ENCODE measurements around the gene PRKN. TPM values are rescaled to one million over a fixed set of nuclear protein-coding genes. Genes with fewer than 3 reads are reported as not detected.
"Not testable (repeated sequence)": the region's sequence is repeated elsewhere in the genome, so short reads cannot be mapped to it uniquely, and the experiment has no call there.

Gene PRKN
- polyA plus RNA-seq, 1 donor from 2014 or later: 1.2 TPM

GRCh38 chr6:162680367-162680766 is 47.2 kb downstream of the PRKN start:
- Histone ChIP-seq H3K4me3 (ENCODE audit: low read length) (no peak overlapping the region), H3K9me2 (ENCODE audit: insufficient read depth, low read length) (no peaks in the 10 kb centered on the region), H3F3A (ENCODE audit: insufficient read depth, low read length, poor library complexity, severe bottlenecking) (no peaks in the 10 kb centered on the region), H2AFZ (ENCODE audit: low read depth, low read length) (no peak overlapping the region), H3K4me2 (ENCODE audit: low read length) (no peak overlapping the region), H3K27ac (ENCODE audit: low read length) (no peak overlapping the region), H3K9me3 (ENCODE audit: low read length) (no peaks in the 10 kb centered on the region), H3K9ac (ENCODE audit: low read length) (no peak overlapping the region), H3K27me3 (ENCODE audit: insufficient read depth, low read depth, low read length) (no peaks in the 10 kb centered on the region), H3K79me2 (replicated peaks; ENCODE audit: insufficient read depth, low read length) (no peaks in the 10 kb centered on the region), H3K36me3 (ENCODE audit: insufficient read depth, low read length) (no peaks in the 10 kb centered on the region), H4K20me1 (ENCODE audit: insufficient read depth) (no peaks in the 10 kb centered on the region)
- TF ChIP-seq CTCF (IDR thresholded peaks at IDR 0.05; ENCODE audit: poor library complexity, severe bottlenecking) (no peak), SMC3 (conservative IDR thresholded peaks at IDR 0.05; ENCODE audit: poor library complexity) (no peak), REST (IDR thresholded peaks at IDR 0.05; ENCODE audit: borderline replicate concordance) (no peak), TAF1 (IDR thresholded peaks at IDR 0.05; ENCODE audit: low read depth) (no peak), MXI1 (conservative IDR thresholded peaks at IDR 0.05; ENCODE audit: poor library complexity, severe bottlenecking) (no peak), POLR2AphosphoS5 (IDR thresholded peaks at IDR 0.05) (no peak), EP300 (conservative IDR thresholded peaks at IDR 0.05; ENCODE audit: poor library complexity, severe bottlenecking) (no peak), RAD21 (conservative IDR thresholded peaks at IDR 0.05) (no peak), EZH2 (IDR thresholded peaks at IDR 0.05; ENCODE audit: borderline replicate concordance, insufficient read depth, low read length, poor library complexity, severe bottlenecking) (no peak)

- Histone ChIP-seq H3K9ac (ENCODE audit: low read length) (no peak overlapping the region), H3K9me3 (ENCODE audit: low read length) (no peaks in the 10 kb centered on the region), H4K20me1 (ENCODE audit: insufficient read depth) (no peaks in the 10 kb centered on the region), H3K79me2 (replicated peaks; ENCODE audit: insufficient read depth, low read length) (no peaks in the 10 kb centered on the region), H3K4me3 (ENCODE audit: low read length) (no peak overlapping the region), H2AFZ (ENCODE audit: low read depth, low read length) (no peak overlapping the region), H3K9me2 (ENCODE audit: insufficient read depth, low read length) (no peaks in the 10 kb centered on the region), H3K27ac (ENCODE audit: low read length) (no peak overlapping the region), H3K4me2 (ENCODE audit: low read length) (no peak overlapping the region), H3K36me3 (ENCODE audit: insufficient read depth, low read length) (no peaks in the 10 kb centered on the region), H3K27me3 (ENCODE audit: insufficient read depth, low read depth, low read length) (no peaks in the 10 kb centered on the region), H3F3A (ENCODE audit: insufficient read depth, low read length, poor library complexity, severe bottlenecking) (no peaks in the 10 kb centered on the region)
- TF ChIP-seq POLR2AphosphoS5 (IDR thresholded peaks at IDR 0.05): no peak
- no peak for TF ChIP-seq TAF1 (IDR thresholded peaks at IDR 0.05; ENCODE audit: low read depth)
- no peak for TF ChIP-seq EP300 (conservative IDR thresholded peaks at IDR 0.05; ENCODE audit: poor library complexity, severe bottlenecking)
- TF ChIP-seq MXI1 (conservative IDR thresholded peaks at IDR 0.05; ENCODE audit: poor library complexity, severe bottlenecking): no peak
- TF ChIP-seq SMC3 (conservative IDR thresholded peaks at IDR 0.05; ENCODE audit: poor library complexity): no peak
- TF ChIP-seq RAD21 (conservative IDR thresholded peaks at IDR 0.05): no peak
- no peak for TF ChIP-seq CTCF (IDR thresholded peaks at IDR 0.05; ENCODE audit: poor library complexity, severe bottlenecking)
- no peak for TF ChIP-seq EZH2 (IDR thresholded peaks at IDR 0.05; ENCODE audit: borderline replicate concordance, insufficient read depth, low read length, poor library complexity, severe bottlenecking)
- no peak for TF ChIP-seq REST (IDR thresholded peaks at IDR 0.05; ENCODE audit: borderline replicate concordance)
These were observed 47.9 kb downstream of the PRKN start for GRCh38 chr6:162679681-162680080.

- not testable (repeated sequence) for H3K4me2 ChIP-seq (ENCODE audit: low read length); H3K9me3 ChIP-seq (ENCODE audit: low read length); H3K36me3 ChIP-seq (ENCODE audit: insufficient read depth, low read length)
These were observed 48.7 kb downstream of the PRKN start for GRCh38 chr6:162678896-162679295.

More at GRCh38 chr6:162678896-162679295, 48.7 kb downstream of the PRKN start:
- not testable (repeated sequence) for H3K27me3 ChIP-seq (ENCODE audit: insufficient read depth, low read depth, low read length); H2AFZ ChIP-seq (ENCODE audit: low read depth, low read length); H4K20me1 ChIP-seq (ENCODE audit: insufficient read depth); H3K9me2 ChIP-seq (ENCODE audit: insufficient read depth, low read length); H3K27ac ChIP-seq (ENCODE audit: low read length); H3K79me2 ChIP-seq (replicated peaks; ENCODE audit: insufficient read depth, low read length); H3K4me3 ChIP-seq (ENCODE audit: low read length); H3K9ac ChIP-seq (ENCODE audit: low read length); H3F3A ChIP-seq (ENCODE audit: insufficient read depth, low read length, poor library complexity, severe bottlenecking)

Measured in neural cell (in vitro differentiated cells).